Ovary (tissue), 9 donors: Measurements from ENCODE around the gene HSD11B1. TPM values are rescaled to one million over a fixed set of nuclear protein-coding genes. Genes with fewer than 3 reads are reported as not detected.

ENCODE experiments used
- DNase-seq, 5 donors: peaks; one replicate each; pipeline ENCODE4 v3.0.0-alpha.2; 2019 to 2020
- H3K27ac ChIP-seq, 2 donors: fragments of 200-600 bp; one replicate each; pipeline versions ENCODE4 v1.5.1 to v1.8.0; 2019 to 2022
- H3K27me3 ChIP-seq: fragments of 200-600 bp; one replicate; pipeline ENCODE4 v1.8.0; 2022
- H3K36me3 ChIP-seq: fragments of 200-600 bp; sonication (generic); one replicate; pipeline ENCODE4 v1.5.1; 2019
- H3K4me1 ChIP-seq: one replicate; pipeline ENCODE4 v1.8.1; 2013; ENCODE audit warnings: mild to moderate bottlenecking, moderate library complexity; ENCODE audit not compliant: insufficient read depth
- H3K4me3 ChIP-seq: fragments of 200-600 bp; sonication (generic); one replicate; pipeline ENCODE4 v1.5.1; 2017
- H3K9me3 ChIP-seq, 2 donors: fragments of 200-600 bp in 1 of 2; sonication (generic) in 1 of 2; one replicate each; pipeline versions ENCODE4 v1.5.1 to v1.8.1; 2013 to 2019; ENCODE audit warnings: mild to moderate bottlenecking in 1 of 2, moderate library complexity in 1 of 2
- EP300 ChIP-seq: sonication (generic); formaldehyde crosslinking; IDR thresholded peaks from one replicate; pipeline ENCODE4 v1.6.1; 2017; ENCODE audit warnings: antibody characterized with exemption
- POLR2A ChIP-seq: fragments of 450-650 bp; IDR thresholded peaks from one replicate; pipeline ENCODE4 v1.6.1; 2017; ENCODE audit warnings: antibody characterized with exemption, mild to moderate bottlenecking, moderate library complexity
- WGBS, 3 donors: extraction: QIAGEN DNeasy Blood & Tissue Kit in 1 of 3; methylation state at CpG; one replicate each; pipeline versions ENCODE4 v1.1.5 to v1.1.7; 2013 to 2017; 5-methylcytosine and 5-hydroxymethylcytosine counted together
- intact Hi-C, 4 donors: fragments of 100-400 bp; cut with DNase I; formaldehyde crosslinking; loops; one replicate each; pipeline versions ENCODE4 v1.11.0 to v1.15.1; 2022 to 2023
- polyA plus RNA-seq, 2 donors: library from polyadenylated mRNA; stranded (reverse); fragments of 200-250 nt in 1 of 2; fragments of 350-450 nt in 1 of 2; fragmentation: Illumina TruSeq in 1 of 2; extraction: RNeasy Lipid Tissue Mini Kit (QIAGEN cat#74804) in 1 of 2; gene quantifications; one replicate each; pipeline ENCODE4 v1.2.3, GENCODE V29; 2013 to 2014
- total RNA-seq, 7 donors: library from RNA; depleted of rRNA in 2 of 7; stranded (reverse); fragments of >200 nt in 2 of 7; fragmentation: NEBNext Ultra II Directional in 3 of 7; extraction: Animal tissue kit (Norgen Biotek cat#: 25700) in 3 of 7; gene quantifications; one replicate each; pipeline versions ENCODE4 v1.1.0 to v1.2.4, GENCODE V29; 2016 to 2023
- TF ChIP-seq, protein P1 (sequence below), 3 donors: fragments of 450-650 bp in 2 of 3; fragments of 200-600 bp in 1 of 3; IDR thresholded peaks; one replicate each; pipeline versions ENCODE4 v1.5.1 to v1.8.0; 2016 to 2022; ENCODE audit warnings: antibody characterized with exemption in 3 of 3, mild to moderate bottlenecking in 1 of 3
- donor health status: DM: no; HTN: no; CAD: no; lungs with moderate emphysema.
- donor health status: DM: no; HTN: no; CAD: no.
- donor health status: Bipolar disorder and iron deficiency.
- donor health status: DM: yes; HTN: yes; CAD: no.
- donor health status: DM: no; HTN: no; CAD: no.
- donor health status: DM: yes; HTN: yes; CAD: no.

Gene HSD11B1
- total and polyA plus RNA-seq, 9 donors = 7.4 to 265 (median 57.7) TPM

DNA sequence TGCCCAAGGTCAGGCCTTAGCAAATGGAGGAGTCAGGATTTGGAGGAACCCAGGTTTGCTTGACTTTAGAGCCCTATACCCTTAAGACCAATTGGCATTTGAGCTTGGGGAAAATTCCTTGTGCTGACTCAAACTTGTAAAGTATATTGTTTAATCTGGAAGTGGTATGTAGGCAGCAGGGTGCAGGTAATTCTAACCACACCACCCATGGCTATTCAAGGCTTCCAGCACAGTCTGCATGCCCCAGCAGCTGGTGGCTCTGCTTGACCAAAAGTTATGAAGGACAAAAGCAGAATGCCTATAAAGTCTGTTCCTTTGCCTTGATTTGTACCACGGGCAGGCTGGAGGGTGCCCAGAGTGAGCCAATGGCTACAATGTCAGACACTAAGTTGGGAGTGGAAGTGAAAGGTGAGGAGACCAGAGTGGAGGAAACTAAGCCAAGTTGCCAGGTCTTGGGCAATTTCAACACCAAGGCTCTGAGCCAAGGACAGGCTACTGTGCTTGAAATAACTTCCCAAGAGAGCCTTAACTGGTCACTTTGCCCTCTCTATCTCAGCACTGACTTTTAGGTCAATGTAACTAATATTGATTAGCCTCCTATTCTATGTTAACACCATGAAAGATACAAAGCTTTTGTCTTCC is 34.1 kb upstream of the HSD11B1 start:
- TF ChIP-seq, protein P1, sequence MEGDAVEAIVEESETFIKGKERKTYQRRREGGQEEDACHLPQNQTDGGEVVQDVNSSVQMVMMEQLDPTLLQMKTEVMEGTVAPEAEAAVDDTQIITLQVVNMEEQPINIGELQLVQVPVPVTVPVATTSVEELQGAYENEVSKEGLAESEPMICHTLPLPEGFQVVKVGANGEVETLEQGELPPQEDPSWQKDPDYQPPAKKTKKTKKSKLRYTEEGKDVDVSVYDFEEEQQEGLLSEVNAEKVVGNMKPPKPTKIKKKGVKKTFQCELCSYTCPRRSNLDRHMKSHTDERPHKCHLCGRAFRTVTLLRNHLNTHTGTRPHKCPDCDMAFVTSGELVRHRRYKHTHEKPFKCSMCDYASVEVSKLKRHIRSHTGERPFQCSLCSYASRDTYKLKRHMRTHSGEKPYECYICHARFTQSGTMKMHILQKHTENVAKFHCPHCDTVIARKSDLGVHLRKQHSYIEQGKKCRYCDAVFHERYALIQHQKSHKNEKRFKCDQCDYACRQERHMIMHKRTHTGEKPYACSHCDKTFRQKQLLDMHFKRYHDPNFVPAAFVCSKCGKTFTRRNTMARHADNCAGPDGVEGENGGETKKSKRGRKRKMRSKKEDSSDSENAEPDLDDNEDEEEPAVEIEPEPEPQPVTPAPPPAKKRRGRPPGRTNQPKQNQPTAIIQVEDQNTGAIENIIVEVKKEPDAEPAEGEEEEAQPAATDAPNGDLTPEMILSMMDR (IDR thresholded peaks at IDR 0.05) = no peak
- TF ChIP-seq EP300 (no peak), POLR2A (no peak)
- intact Hi-C loops = no loop called here
- WGBS, 3 donors = 92 to 100% (median 98%) methylated on average over 1 of the region's 1 CpG

DNA sequence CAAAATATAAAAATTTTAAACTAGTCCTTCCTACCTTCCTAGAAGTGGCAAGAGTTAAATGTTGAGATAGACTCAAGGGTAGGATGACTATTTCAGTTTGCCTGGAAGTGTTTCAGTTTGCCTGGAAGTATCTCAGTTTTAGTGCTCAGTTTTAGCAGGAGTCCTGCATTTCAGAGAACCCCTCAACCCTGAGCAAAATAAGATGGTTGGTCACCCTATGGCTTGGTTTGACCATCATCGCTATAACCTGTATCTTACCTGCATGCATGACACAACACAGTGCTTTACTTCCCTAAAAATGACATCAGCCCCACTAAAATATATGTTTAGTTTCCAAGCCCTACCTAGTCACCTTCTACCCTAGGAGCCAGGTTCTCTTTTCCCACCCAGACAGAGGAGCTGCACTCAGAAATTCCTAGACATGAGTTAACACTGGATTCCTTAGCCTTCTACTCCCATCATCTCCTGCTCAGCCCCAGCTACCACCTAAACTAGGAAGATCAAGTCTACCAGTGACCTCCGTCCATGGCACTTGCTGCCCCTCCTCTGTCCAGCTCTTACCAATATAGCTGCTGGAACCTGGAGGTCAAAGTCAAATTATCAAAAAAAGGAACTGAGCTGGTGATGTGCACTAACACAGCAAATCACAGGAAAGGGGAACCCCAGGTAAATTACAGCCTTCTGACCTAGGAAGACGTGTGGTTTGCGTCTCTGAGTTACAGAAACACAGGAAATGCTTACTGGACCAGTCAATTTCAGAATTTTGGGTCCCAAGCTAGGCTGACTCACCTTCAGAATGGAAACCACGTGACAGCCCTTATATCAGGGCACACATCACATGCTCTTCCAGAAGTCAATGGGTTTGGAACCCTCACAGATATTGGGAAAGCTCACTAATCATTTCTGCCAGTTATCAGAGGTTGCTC is 31.7 kb upstream of the HSD11B1 start:
- no peak overlapping the region for H3K4me3 ChIP-seq
- peak overlapping the region in 1 of 2 donors; percentile 32 for H3K27ac ChIP-seq
- peaks cover 13% of the 10 kb centered on the region for H3K4me1 ChIP-seq
- TF ChIP-seq POLR2A (no peak), EP300 (no peak)
- no peaks in the 10 kb centered on the region for H3K27me3 ChIP-seq
- no peak for DNase-seq
- H3K36me3 ChIP-seq = no peaks in the 10 kb centered on the region
- H3K9me3 ChIP-seq = no peaks in the 10 kb centered on the region
- 74 to 79% (median 76%) methylated on average over 5 of the region's 5 CpGs for WGBS, 3 donors
- intact Hi-C loops = no loop called here

More for the DNA sequence above, 34.1 kb upstream of the HSD11B1 start:
- DNase-seq = no peak
- Histone ChIP-seq H3K27me3 (no peaks in the 10 kb centered on the region), H3K27ac (no peak overlapping the region), H3K4me1 (peaks cover 9% of the 10 kb centered on the region), H3K4me3 (no peak overlapping the region), H3K9me3 (no peaks in the 10 kb centered on the region), H3K36me3 (no peaks in the 10 kb centered on the region)

DNA sequence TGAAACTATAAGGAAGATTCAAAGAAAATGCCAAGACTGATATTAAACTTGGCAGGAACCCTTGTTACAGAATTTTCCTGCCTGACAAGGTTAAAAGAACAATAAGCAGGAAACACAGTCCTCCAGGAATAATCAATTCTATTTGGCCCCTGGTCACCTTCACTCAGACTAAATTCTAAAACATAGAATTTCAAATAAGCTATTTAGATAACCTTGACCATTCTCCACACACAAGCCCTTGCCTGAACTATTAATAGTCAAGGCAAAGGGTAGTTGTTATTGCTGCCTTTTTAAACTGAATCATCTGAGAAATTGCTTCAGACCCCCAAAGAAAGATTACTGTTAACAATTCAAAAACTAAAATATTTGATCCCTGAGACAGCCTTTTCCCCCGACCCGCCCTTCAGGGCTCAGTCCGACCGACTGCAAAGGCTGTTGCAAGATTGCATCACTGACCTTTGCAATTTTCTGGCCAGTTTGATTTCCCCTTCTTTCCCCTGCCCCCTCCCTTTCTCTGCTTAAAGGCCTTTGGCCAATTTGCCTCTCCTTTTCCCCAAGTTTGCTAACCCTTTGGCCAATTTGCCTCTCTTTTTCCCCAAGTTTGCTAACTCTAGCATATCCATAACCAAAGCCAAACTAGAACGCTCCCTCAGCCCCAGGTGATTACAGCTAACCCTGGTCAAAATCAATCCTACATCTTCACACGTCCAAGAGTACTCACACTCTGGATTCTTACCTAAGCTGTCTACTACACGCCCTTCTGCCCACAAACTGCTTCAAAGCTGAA is 30.8 kb upstream of the HSD11B1 start:
- no peaks in the 10 kb centered on the region for H3K9me3 ChIP-seq
- 49 to 64% (median 59%) methylated on average over 7 of the region's 7 CpGs for WGBS, 3 donors
- no peaks in the 10 kb centered on the region for H3K36me3 ChIP-seq
- no peak for TF ChIP-seq EP300
- no peak for TF ChIP-seq POLR2A
- TF ChIP-seq, protein P1 (IDR thresholded peaks at IDR 0.05) = no peak
- intact Hi-C loops = no loop called here
- H3K4me1 ChIP-seq = peaks cover 13% of the 10 kb centered on the region
- no peak for DNase-seq
- no peak overlapping the region for H3K4me3 ChIP-seq
- peak overlapping the region in 1 of 2 donors; percentile 32 for H3K27ac ChIP-seq
- H3K27me3 ChIP-seq = no peaks in the 10 kb centered on the region

DNA sequence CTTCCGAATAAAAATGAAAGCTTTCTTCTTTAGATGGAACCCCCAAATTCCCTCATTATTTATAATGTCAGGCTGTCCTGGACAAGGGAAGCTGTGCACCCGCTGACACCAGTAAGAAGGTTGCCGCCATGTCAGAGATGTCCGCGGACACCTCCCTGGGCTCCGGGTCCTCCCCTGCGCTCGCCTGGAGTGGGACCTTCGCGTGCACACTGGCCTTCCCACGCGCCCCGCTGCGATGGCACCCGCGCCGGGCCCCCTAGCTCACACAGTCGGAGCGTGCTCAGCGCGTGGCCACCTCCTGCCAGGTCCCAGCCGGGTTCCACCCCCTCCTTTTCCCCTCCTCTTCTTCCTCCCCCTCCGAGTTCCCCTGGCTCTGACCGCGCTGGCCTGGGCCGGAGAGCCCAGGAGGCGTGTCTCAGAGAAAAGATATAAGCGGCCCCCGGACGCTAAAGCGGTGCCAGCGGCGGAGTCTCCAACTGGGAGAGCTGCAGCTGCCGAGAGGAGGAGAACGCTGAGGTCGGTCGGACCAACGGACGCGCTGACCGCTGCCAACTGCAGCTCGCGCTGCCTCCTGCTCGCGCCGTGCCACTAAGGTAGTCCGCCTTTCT is 29.6 kb upstream of the HSD11B1 start, which contains the start of gene G0S2:
Gene G0S2, plus strand, starts transcription at position 456 of the 608 bp plus-strand sequence. CDS start 273 bp downstream, outside the sequence.
- WGBS, 3 donors = 3 to 5% (median 3%) methylated on average over 30 to 47 of the region's 47 CpGs

More for the DNA sequence above, 29.6 kb upstream of the HSD11B1 start, which contains the start of gene G0S2:
- peak; percentile 76 to 91 (median 87) for DNase-seq
- no peaks in the 10 kb centered on the region for H3K36me3 ChIP-seq
- H3K27me3 ChIP-seq = no peaks in the 10 kb centered on the region
- H3K27ac ChIP-seq = peak within 1 kb of the TSS; percentile 6 to 64
- no peaks in the 10 kb centered on the region for H3K9me3 ChIP-seq
- TF ChIP-seq, protein P1 (IDR thresholded peaks at IDR 0.05) = no peak
- no peak for TF ChIP-seq EP300
- TF ChIP-seq POLR2A = peak; percentile 33
- intact Hi-C loops = loop anchor here in 1 of 4 donors (5.0 kb wide), 1 partner anchor 33 kb away; no protein-coding TSS in a partner anchor
- peaks cover 13% of the 10 kb centered on the region for H3K4me1 ChIP-seq
- peak within 1 kb of the TSS; percentile 53 for H3K4me3 ChIP-seq
